Stimulated activated CD8-positive, alpha-beta memory T cell treated with anti-CD3 and anti-CD28 coated beads, Interleukin-12 subunit alpha, Interleukin-12 subunit beta, amount 100 ng/mL, for 1 hour (primary cell): Measurements from ENCODE around the gene RNF13.

ENCODE experiments used
- DNase-seq: peaks from one replicate; pipeline ENCODE4 v3.0.0-alpha.2; 2020; ENCODE audit warnings: low read depth

Gene RNF13

DNA sequence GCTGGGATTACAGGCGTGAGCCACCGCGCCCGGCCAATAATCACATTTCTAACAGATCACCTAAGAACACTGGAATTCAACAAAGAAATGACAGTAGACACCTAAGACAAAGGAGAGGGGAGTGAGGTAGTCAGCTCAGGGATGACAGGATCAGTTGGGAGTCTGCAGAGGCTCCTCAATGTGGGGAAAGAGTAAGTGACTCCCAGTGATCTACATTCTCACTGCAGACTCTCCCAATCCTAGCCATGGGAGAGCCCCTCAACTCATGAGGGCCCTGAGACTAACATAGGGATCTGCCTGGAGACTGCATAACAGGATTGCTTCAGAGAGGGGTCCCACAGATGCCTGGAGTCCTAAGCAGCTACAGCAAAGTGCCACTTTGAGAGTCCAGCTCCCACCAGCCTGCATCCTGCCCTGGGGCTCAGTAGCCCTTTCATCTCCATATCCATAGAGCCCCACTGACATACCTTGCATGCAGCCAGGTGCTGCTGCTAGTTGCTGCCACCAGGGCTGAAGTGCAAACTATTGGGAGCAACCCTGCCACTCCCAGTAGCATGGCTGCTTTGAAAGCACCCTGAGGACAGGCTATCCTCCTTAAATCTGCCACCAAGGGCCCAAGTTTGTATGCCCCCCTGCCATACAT is 179.5 kb downstream of the RNF13 start:
- no peak for DNase-seq

DNA sequence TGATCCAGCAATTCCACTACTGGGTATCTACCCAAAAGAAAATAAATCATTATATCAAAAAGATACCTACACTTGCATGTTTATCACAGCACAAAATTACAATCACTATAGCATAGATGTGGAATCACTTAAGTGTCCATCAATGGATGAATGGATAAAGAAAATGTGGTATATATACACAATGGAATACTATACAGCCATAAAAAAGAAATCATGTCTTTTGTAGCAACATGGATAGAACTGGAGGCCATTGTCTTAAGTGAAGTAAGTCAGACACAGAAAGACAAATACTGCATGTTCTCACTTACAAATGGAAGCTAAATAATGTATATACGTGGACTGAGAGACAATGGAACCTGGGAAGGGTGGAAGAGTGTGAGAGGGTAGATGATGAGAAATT is 185.9 kb downstream of the RNF13 start:
- no peak for DNase-seq

DNA sequence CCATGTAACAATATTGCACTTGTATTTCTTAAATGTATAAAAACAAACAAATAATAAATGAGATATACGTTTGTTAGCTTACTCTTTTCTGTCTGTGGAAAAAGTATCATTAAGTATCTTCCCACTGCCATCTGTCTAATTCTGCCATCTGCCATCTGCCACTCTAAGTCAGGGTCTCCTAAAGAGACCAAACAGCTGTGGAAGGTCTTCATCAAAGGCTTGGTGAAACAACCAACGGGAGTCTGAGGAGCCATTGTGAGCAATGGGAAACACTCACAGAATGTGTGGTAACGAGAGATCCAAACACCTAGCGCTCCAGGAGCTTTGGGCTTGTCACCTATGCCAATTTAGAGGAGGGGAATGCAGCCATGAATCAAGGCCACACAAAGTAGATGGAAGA is 186.4 kb downstream of the RNF13 start:
- DNase-seq = no peak

DNA sequence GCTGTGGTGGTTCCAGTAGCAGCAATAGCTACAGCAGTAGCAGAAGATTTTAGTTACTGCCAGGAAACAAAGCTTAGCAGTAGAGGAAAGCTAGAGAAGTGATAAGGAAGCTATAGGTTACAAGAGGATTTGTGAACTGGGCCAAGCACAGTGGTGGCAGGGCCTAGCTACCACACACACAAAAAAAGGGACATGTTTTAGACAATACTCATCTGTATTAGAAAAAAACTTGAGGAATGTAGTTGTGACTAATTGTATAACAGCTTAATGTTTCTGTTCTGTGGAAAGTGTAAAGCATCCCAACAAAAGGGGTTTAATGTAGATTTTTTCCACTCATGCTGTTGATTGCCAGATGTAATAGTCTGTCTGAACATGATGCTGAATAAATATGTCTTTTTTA is 187.6 kb downstream of the RNF13 start:
- no peak for DNase-seq

DNA sequence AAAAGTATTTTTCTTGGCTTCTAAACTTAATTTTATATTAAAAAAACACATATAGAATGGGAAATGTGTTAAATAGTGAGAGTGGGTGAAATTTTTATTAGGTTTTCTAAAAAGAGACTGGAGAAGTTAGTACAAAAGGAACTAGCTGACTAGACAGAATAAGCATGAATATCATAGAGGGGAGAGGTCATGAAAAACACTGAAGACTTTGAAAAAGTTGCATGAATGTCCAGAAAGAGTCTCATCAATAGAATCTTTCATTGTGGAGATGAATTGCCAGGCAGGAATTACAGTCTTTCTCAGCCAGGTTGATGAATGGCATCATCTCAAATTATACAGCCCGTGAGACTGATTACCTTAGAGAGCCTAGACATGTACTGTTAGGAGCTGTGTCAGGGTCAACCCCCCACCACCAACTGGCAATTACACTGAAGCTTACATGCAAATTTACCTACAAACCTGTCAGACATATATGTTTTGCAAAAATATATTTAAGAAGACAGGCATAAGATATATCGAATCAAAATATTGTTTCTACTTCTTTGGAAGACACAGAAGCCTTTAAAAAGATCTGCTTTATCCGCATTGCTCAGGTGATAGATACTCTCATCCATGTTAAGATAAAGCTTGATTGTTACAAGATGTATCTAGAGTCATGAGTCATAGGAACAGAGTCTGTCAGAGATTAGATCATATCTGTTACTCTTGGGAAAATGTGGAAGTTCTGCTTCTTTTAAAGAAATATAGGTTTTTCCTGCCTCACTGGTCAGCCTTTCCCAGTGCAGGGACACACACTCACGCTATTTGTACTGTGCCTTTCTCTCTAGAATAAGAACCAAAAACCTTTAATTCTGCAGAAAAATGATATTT is 192.5 kb downstream of the RNF13 start:
- DNase-seq = no peak

DNA sequence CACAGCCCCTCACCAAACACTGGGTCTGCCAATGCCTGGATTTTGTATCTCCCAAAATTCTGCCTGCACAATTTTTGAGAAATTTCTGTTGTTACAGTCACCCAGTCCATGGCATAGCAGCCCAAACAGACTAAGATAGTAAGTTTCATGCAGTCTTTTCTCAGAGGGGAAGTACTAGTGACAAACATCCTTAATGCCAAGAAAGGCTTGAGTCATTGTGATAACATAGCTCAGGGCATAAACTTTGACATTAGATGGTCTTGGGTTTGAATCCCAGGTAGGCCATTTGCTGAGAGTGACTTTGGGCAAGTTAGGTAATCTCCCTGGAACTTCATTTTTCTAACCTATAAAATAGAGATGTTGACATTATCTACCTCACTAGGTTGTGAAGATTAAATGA is 193.8 kb downstream of the RNF13 start:
- no peak for DNase-seq
